GM23338 (cell line): ENCODE data around the gene CAPN9.

Experiments
- CREB1 ChIP-seq: fragments of 250-450 bp; sonication (Bioruptor Pico); IDR thresholded peaks from 2 replicates; pipeline ENCODE4 v1.5.0; 2020; ENCODE audit warnings: low read depth, mild to moderate bottlenecking, moderate library complexity
- EZH2 ChIP-seq: fragments of 200-600 bp; sonication (generic); IDR thresholded peaks from one replicate; pipeline ENCODE4 v1.8.0; 2017; ENCODE audit warnings: antibody characterized with exemption, mild to moderate bottlenecking, low read depth; ENCODE audit not compliant: unreplicated experiment
- EZH2phosphoT487 ChIP-seq: fragments of 200-600 bp; sonication (generic); IDR thresholded peaks from one replicate; pipeline ENCODE4 v1.8.1; 2018; ENCODE audit warnings: antibody characterized with exemption; ENCODE audit not compliant: unreplicated experiment
- JUNB ChIP-seq: IDR thresholded peaks from one replicate; pipeline ENCODE4 v1.6.1; 2016; ENCODE audit warnings: antibody characterized with exemption; ENCODE audit not compliant: unreplicated experiment
- POLR2AphosphoS5 ChIP-seq: IDR thresholded peaks from 2 replicates; pipeline ENCODE4 v1.6.1; 2016; ENCODE audit warnings: antibody characterized with exemption, low read depth
- STAT1 ChIP-seq: IDR thresholded peaks from one replicate; pipeline ENCODE4 v1.6.1; 2016; ENCODE audit warnings: antibody characterized with exemption; ENCODE audit not compliant: unreplicated experiment
- ZNF331 ChIP-seq: fragments of 250-450 bp; sonication (Bioruptor Pico); IDR thresholded peaks from 2 replicates; pipeline ENCODE4 v1.5.0; 2020; ENCODE audit warnings: low read depth, mild to moderate bottlenecking, moderate library complexity
- TF ChIP-seq, protein P1 (sequence below), 2 experiments: fragments of 200-600 bp in 1 of 2; sonication (generic) in 1 of 2; conservative IDR thresholded peaks; 2 replicates each; pipeline versions ENCODE4 v1.5.1 to v1.6.1; 2016 to 2017; ENCODE audit warnings: antibody characterized with exemption in 2 of 2, low read depth in 2 of 2, mild to moderate bottlenecking in 2 of 2, moderate library complexity in 1 of 2
- TF ChIP-seq, protein P2 (sequence below): IDR thresholded peaks from one replicate; pipeline ENCODE4 v1.6.1; 2018; ENCODE audit warnings: antibody characterized with exemption; ENCODE audit not compliant: unreplicated experiment
- TF ChIP-seq, protein P3 (sequence below): IDR thresholded peaks from 2 replicates; pipeline ENCODE4 v1.6.1; 2016; ENCODE audit warnings: antibody characterized with exemption
- TF ChIP-seq, protein P4 (sequence below): fragments of 250-450 bp; sonication (Bioruptor Pico); IDR thresholded peaks from 2 replicates; pipeline ENCODE4 v1.5.0; 2020; ENCODE audit warnings: mild to moderate bottlenecking, moderate library complexity

DNA sequence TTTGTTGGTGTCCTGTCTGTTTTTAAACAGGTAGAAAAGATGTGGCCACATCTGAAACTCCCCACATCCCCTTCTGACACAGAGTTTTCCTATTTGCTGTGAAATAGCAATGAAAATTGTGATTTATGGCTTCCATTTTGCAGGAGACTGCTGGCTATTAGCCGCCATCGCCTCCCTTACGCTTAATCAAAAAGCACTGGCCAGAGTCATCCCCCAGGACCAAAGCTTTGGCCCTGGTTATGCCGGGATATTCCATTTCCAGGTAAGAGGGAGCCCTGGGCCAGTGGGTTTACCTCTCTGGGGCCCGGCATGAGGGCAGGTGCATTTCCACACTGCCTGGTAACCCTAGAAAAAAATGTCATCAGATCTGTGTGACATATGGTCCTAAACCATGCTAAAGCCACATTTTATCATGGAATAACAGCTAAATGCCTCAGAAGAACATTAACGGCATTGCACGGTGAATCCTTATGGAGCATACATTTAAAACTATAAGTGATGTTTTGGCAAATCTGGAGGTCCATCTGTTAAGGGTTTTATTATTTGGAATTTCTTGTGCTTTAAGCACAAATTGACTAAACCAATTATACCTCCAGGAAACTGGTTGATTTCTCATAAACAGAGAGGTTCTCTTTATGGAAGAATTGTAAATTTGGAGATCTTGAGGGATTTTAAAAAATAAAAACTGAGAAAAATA is 12.3 kb downstream of the CAPN9 start:
- TF ChIP-seq, protein P1, sequence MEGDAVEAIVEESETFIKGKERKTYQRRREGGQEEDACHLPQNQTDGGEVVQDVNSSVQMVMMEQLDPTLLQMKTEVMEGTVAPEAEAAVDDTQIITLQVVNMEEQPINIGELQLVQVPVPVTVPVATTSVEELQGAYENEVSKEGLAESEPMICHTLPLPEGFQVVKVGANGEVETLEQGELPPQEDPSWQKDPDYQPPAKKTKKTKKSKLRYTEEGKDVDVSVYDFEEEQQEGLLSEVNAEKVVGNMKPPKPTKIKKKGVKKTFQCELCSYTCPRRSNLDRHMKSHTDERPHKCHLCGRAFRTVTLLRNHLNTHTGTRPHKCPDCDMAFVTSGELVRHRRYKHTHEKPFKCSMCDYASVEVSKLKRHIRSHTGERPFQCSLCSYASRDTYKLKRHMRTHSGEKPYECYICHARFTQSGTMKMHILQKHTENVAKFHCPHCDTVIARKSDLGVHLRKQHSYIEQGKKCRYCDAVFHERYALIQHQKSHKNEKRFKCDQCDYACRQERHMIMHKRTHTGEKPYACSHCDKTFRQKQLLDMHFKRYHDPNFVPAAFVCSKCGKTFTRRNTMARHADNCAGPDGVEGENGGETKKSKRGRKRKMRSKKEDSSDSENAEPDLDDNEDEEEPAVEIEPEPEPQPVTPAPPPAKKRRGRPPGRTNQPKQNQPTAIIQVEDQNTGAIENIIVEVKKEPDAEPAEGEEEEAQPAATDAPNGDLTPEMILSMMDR (conservative IDR thresholded peaks at IDR 0.05; ENCODE audit: low read depth in 2 of 2): no peak
- TF ChIP-seq, protein P2, sequence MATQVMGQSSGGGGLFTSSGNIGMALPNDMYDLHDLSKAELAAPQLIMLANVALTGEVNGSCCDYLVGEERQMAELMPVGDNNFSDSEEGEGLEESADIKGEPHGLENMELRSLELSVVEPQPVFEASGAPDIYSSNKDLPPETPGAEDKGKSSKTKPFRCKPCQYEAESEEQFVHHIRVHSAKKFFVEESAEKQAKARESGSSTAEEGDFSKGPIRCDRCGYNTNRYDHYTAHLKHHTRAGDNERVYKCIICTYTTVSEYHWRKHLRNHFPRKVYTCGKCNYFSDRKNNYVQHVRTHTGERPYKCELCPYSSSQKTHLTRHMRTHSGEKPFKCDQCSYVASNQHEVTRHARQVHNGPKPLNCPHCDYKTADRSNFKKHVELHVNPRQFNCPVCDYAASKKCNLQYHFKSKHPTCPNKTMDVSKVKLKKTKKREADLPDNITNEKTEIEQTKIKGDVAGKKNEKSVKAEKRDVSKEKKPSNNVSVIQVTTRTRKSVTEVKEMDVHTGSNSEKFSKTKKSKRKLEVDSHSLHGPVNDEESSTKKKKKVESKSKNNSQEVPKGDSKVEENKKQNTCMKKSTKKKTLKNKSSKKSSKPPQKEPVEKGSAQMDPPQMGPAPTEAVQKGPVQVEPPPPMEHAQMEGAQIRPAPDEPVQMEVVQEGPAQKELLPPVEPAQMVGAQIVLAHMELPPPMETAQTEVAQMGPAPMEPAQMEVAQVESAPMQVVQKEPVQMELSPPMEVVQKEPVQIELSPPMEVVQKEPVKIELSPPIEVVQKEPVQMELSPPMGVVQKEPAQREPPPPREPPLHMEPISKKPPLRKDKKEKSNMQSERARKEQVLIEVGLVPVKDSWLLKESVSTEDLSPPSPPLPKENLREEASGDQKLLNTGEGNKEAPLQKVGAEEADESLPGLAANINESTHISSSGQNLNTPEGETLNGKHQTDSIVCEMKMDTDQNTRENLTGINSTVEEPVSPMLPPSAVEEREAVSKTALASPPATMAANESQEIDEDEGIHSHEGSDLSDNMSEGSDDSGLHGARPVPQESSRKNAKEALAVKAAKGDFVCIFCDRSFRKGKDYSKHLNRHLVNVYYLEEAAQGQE: no peak
- no peak for TF ChIP-seq POLR2AphosphoS5
- TF ChIP-seq EZH2: no peak
- TF ChIP-seq CREB1: no peak
- no peak for TF ChIP-seq ZNF331 (CRISPR knock-in tag)
- TF ChIP-seq, protein P3, sequence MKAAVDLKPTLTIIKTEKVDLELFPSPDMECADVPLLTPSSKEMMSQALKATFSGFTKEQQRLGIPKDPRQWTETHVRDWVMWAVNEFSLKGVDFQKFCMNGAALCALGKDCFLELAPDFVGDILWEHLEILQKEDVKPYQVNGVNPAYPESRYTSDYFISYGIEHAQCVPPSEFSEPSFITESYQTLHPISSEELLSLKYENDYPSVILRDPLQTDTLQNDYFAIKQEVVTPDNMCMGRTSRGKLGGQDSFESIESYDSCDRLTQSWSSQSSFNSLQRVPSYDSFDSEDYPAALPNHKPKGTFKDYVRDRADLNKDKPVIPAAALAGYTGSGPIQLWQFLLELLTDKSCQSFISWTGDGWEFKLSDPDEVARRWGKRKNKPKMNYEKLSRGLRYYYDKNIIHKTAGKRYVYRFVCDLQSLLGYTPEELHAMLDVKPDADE: no peak
- TF ChIP-seq JUNB: no peak
- TF ChIP-seq STAT1: no peak
- no peak for TF ChIP-seq EZH2phosphoT487
- TF ChIP-seq, protein P4, sequence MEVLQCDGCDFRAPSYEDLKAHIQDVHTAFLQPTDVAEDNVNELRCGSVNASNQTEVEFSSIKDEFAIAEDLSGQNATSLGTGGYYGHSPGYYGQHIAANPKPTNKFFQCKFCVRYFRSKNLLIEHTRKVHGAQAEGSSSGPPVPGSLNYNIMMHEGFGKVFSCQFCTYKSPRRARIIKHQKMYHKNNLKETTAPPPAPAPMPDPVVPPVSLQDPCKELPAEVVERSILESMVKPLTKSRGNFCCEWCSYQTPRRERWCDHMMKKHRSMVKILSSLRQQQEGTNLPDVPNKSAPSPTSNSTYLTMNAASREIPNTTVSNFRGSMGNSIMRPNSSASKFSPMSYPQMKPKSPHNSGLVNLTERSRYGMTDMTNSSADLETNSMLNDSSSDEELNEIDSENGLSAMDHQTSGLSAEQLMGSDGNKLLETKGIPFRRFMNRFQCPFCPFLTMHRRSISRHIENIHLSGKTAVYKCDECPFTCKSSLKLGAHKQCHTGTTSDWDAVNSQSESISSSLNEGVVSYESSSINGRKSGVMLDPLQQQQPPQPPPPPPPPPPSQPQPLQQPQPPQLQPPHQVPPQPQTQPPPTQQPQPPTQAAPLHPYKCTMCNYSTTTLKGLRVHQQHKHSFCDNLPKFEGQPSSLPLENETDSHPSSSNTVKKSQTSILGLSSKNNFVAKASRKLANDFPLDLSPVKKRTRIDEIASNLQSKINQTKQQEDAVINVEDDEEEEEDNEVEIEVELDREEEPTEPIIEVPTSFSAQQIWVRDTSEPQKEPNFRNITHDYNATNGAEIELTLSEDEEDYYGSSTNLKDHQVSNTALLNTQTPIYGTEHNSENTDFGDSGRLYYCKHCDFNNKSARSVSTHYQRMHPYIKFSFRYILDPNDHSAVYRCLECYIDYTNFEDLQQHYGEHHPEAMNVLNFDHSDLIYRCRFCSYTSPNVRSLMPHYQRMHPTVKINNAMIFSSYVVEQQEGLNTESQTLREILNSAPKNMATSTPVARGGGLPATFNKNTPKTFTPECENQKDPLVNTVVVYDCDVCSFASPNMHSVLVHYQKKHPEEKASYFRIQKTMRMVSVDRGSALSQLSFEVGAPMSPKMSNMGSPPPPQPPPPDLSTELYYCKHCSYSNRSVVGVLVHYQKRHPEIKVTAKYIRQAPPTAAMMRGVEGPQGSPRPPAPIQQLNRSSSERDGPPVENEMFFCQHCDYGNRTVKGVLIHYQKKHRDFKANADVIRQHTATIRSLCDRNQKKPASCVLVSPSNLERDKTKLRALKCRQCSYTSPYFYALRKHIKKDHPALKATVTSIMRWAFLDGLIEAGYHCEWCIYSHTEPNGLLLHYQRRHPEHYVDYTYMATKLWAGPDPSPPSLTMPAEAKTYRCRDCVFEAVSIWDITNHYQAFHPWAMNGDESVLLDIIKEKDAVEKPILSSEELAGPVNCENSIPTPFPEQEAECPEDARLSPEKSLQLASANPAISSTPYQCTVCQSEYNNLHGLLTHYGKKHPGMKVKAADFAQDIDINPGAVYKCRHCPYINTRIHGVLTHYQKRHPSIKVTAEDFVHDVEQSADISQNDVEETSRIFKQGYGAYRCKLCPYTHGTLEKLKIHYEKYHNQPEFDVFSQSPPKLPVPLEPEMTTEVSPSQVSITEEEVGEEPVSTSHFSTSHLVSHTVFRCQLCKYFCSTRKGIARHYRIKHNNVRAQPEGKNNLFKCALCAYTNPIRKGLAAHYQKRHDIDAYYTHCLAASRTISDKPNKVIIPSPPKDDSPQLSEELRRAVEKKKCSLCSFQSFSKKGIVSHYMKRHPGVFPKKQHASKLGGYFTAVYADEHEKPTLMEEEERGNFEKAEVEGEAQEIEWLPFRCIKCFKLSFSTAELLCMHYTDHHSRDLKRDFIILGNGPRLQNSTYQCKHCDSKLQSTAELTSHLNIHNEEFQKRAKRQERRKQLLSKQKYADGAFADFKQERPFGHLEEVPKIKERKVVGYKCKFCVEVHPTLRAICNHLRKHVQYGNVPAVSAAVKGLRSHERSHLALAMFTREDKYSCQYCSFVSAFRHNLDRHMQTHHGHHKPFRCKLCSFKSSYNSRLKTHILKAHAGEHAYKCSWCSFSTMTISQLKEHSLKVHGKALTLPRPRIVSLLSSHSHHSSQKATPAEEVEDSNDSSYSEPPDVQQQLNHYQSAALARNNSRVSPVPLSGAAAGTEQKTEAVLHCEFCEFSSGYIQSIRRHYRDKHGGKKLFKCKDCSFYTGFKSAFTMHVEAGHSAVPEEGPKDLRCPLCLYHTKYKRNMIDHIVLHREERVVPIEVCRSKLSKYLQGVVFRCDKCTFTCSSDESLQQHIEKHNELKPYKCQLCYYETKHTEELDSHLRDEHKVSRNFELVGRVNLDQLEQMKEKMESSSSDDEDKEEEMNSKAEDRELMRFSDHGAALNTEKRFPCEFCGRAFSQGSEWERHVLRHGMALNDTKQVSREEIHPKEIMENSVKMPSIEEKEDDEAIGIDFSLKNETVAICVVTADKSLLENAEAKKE: no peak
